Ectodermal cell (in vitro differentiated cells): Measurements from ENCODE around the gene MMP13. TPM values are rescaled to one million over a fixed set of nuclear protein-coding genes. Genes with fewer than 3 reads are reported as not detected.
"Not testable (repeated sequence)": the region's sequence is repeated elsewhere in the genome, so short reads cannot be mapped to it uniquely, and the experiment has no call there.

Source experiments
- H3K27ac ChIP-seq: 2 replicates; pipeline ENCODE4 v1.7.0; 2013; ENCODE audit warnings: mild to moderate bottlenecking, low read depth, low read length; ENCODE audit not compliant: insufficient read depth, poor library complexity, severe bottlenecking
- H3K27me3 ChIP-seq: 2 replicates; pipeline ENCODE4 v1.7.0; 2013; ENCODE audit warnings: mild to moderate bottlenecking, low read length; ENCODE audit not compliant: insufficient read depth, control insufficient read depth, poor library complexity, severe bottlenecking
- H3K36me3 ChIP-seq: one replicate; pipeline ENCODE4 v1.7.0; 2013; ENCODE audit warnings: low read length; ENCODE audit not compliant: control insufficient read depth, insufficient read depth
- H3K4me1 ChIP-seq: one replicate; pipeline ENCODE4 v1.7.0; 2013; ENCODE audit warnings: low read length; ENCODE audit not compliant: control insufficient read depth, insufficient read depth
- H3K4me3 ChIP-seq: 2 replicates; pipeline ENCODE4 v1.7.0; 2013; ENCODE audit warnings: low read depth, low read length, control low read depth; ENCODE audit not compliant: insufficient read depth
- H3K9me3 ChIP-seq: 2 replicates; pipeline ENCODE4 v1.7.0; 2013; ENCODE audit warnings: mild to moderate bottlenecking, low read length, moderate library complexity; ENCODE audit not compliant: control insufficient read depth
- WGBS, 2 experiments: methylation state at CpG; one replicate each; pipeline ENCODE4 v1.1.7; 2013; ENCODE audit warnings: missing lambda C conversion rate in 2 of 2; 5-methylcytosine and 5-hydroxymethylcytosine counted together
- polyA plus RNA-seq, 4 experiments: library from polyadenylated mRNA; stranded (reverse); fragments of 50-300 nt; gene quantifications; one replicate each; pipeline ENCODE4 v1.2.3, GENCODE V29; 2013

The MMP13 gene
- polyA plus RNA-seq (2013, experiment 1 of 4) = not detected
- not detected for polyA plus RNA-seq (2013, experiment 2 of 4)
- not detected for polyA plus RNA-seq (2013, experiment 3 of 4)
- not detected for polyA plus RNA-seq (2013, experiment 4 of 4)

DNA sequence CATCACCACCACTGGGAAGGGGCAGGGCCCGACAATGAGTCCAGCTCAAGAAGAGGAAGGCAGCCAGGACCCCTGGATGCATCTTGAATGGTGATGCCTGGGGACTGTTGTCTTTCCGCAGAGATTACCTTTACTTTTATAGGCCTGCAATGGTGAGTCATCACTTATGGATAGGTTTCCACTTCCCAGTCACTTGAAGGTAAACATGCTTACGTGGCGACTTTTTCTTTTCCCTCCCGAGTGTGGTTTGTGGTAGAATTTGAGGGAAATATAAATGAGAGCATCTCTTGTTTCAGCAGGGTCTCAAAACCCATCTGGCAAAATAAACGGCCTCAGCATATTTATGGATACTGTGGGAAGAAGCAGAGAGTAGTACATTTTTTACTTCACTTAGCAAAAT lies at the start of gene MMP13:
Gene MMP13, minus strand, starts transcription at position 109 of the 400 bp plus-strand sequence. Its CDS starts 27 bp downstream, at position 82.
- H3K27me3 ChIP-seq = no peaks in the 10 kb centered on the region
- WGBS, 2 experiments = 90 to 96% methylated on average over 4 to 6 of the region's 6 CpGs
- no peaks in the 10 kb centered on the region for H3K4me1 ChIP-seq
- no peaks in the 10 kb centered on the region for H3K36me3 ChIP-seq
- no peaks in the 10 kb centered on the region for H3K9me3 ChIP-seq
- no peak within 1 kb of the TSS for H3K27ac ChIP-seq
- no peak within 1 kb of the TSS for H3K4me3 ChIP-seq

DNA sequence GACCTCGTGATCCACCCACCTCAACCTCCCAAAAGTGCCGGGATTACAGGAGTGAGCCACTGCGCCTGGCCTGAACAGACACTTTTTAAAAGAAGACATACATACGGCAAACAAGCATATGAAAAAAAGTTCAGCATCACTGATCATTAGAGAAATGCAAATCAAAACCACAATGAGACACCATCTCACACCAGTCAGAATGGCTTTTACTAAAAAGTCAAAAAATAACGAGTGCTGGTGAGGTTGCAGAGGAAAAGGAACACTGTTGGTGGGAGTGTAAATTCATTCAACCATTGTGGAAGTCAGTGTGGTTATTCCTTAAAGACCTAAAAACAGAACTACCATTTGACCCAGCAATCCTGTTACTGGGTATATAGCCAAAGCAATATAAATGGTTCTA lies 48.7 kb upstream of the MMP13 start:
- 92% methylated on average over 5 of the region's 5 CpGs for WGBS, 2 experiments
- not testable (repeated sequence) for H3K4me3 ChIP-seq, H3K27ac ChIP-seq, H3K36me3 ChIP-seq, H3K27me3 ChIP-seq, H3K4me1 ChIP-seq, H3K9me3 ChIP-seq

DNA sequence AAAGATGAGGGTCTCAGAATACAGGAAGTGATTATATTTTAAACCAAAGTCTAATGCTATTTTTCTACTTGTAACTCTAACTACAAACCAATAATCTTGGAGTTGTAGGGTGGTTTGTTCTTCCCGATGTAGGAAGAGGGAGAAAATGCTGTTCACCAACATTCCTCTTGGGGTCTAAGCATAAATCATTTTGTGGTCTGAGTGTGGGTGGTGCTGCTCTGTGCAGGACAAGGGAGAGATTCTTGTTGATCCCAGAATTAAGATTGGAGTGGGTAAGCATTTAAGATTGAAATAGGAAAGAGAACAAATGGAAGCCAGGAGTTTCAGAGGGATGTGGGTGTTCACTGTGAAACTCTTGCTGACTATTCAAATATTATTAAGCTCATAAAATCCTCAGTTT lies 38.6 kb upstream of the MMP13 start:
- Histone ChIP-seq H3K4me1 (no peaks in the 10 kb centered on the region), H3K9me3 (no peaks in the 10 kb centered on the region), H3K4me3 (no peak overlapping the region), H3K36me3 (no peaks in the 10 kb centered on the region), H3K27ac (no peak overlapping the region), H3K27me3 (no peaks in the 10 kb centered on the region)
- WGBS, 2 experiments = 86 to 100% methylated on average over 1 of the region's 1 CpG

DNA sequence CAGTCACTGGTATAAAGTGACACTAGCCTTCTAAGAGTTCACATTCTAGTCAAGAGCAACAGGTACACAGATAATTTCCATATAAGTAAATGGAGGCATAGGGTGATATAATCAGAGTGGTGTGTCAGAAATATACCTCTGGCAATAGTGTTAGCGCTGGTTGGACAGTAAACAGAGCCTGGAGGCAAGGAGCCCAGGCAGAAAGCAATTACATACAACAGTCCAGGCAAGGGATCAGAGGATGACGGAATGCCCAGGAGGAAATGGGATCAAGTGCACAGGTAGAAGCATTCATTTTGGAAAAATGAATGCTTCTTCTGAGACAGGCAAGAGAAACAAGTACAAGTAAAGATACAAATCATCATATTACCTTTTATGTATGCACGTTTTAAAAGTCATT lies 36.2 kb upstream of the MMP13 start:
- Histone ChIP-seq H3K27me3 (no peaks in the 10 kb centered on the region), H3K36me3 (no peaks in the 10 kb centered on the region), H3K27ac (no peak overlapping the region), H3K9me3 (no peaks in the 10 kb centered on the region), H3K4me3 (no peak overlapping the region), H3K4me1 (no peaks in the 10 kb centered on the region)
- WGBS, 2 experiments = 92 to 94% methylated on average over 2 of the region's 3 CpGs

DNA sequence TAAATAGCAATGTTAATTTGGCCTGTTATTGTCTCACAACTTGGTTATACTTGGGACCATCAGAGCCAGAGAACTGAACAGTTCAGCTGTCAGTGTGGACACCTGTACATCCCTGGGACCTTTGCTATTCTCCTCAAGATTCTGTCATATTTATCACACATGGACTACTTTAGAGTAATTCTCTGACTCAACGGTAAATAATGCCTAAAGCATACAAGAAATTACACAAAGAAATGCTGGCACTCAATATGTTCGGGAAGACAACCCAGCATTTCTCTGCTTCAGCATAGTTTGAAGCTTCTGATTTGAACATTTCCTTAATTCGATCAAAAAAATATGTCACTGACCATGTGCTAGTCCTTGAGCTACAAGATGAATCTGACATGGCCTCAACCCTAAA lies 34.6 kb upstream of the MMP13 start:
- 95% methylated on average over 3 of the region's 3 CpGs for WGBS, 2 experiments
- Histone ChIP-seq H3K9me3 (no peaks in the 10 kb centered on the region), H3K27ac (no peak overlapping the region), H3K27me3 (no peaks in the 10 kb centered on the region), H3K4me1 (no peaks in the 10 kb centered on the region), H3K4me3 (no peak overlapping the region), H3K36me3 (no peaks in the 10 kb centered on the region)

DNA sequence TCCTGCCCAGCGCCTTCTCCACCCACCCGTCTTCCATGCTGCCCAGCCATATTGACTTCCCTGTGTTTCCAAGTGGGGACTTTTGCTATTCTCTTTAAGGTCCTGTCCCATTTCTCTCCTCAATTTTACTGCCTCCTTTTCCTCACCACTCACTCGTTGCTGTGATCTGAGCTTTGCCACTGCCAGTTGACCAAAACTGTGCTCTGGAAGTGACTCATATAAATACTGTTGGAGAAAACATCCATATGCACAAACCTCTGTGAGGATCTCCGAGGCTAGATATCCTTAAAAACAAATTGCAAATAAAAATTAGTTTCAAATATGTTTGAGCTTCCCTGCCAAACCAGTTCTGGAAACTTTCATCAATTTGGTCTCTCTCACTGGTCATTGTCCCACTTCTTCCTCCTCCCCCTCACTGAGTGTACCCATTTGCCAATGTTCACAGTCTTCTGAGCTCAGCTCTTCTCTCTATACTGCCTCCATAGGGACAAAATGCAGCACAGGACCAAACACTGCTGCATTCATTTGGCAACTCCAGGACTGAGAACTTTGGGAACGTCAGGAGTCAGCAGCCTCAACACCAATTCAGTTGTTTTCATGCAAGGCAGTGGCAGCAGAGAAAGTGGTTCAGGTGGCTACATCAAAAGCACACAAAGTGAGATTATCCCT lies 34.0 kb upstream of the MMP13 start:
- 80 to 82% methylated on average over 5 of the region's 5 CpGs for WGBS, 2 experiments
- H3K27ac ChIP-seq = no peak overlapping the region
- no peak overlapping the region for H3K4me3 ChIP-seq
- H3K36me3 ChIP-seq = no peaks in the 10 kb centered on the region
- H3K4me1 ChIP-seq = no peaks in the 10 kb centered on the region
- H3K27me3 ChIP-seq = no peaks in the 10 kb centered on the region
- no peaks in the 10 kb centered on the region for H3K9me3 ChIP-seq

DNA sequence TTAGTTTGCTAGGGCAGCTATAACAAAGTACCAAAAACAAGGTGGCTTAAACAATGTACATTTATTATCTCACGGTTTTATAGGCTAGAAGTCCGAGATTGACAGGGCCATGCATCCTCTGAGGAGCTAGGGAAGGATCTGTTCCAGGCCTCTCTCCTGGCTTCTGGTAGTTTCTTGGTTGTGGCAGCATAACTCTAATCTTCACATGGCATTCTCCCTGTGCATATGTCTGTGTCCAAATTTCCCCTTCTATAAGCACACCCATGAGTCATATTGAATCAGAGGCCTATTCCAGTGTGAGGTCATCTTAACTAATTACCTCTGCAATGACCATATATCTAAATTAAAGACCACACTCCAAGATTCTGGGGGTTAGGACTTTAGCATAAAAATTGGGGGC lies 31.3 kb upstream of the MMP13 start:
- H3K27ac ChIP-seq = no peak overlapping the region
- H3K4me3 ChIP-seq = no peak overlapping the region
- 91 to 100% methylated on average over 2 of the region's 2 CpGs for WGBS, 2 experiments
- no peaks in the 10 kb centered on the region for H3K4me1 ChIP-seq
- H3K27me3 ChIP-seq = no peaks in the 10 kb centered on the region
- H3K36me3 ChIP-seq = no peaks in the 10 kb centered on the region
- no peaks in the 10 kb centered on the region for H3K9me3 ChIP-seq

DNA sequence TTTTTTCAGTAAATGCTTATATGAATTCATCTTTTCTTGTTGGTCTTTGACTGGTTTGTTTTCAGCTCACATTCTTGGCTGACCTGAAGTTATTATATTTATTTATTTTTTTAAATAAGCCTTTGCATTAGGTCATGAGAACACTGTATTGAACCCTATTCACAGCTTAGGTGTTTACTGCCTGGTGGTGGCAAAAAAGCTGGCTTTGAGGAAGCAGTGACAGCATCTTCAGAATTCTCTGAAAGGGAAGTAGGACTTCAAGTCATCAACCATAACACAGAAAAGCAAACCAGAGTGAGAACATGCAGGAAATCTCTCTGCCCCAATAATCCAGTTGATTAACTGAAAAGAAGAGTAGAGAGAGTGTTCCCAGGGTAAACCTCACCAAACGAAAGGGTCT lies 30.3 kb upstream of the MMP13 start:
- Histone ChIP-seq H3K4me1 (no peaks in the 10 kb centered on the region), H3K36me3 (no peaks in the 10 kb centered on the region), H3K9me3 (no peaks in the 10 kb centered on the region), H3K4me3 (no peak overlapping the region), H3K27ac (no peak overlapping the region), H3K27me3 (no peaks in the 10 kb centered on the region)
- 94 to 100% methylated on average over 1 of the region's 1 CpG for WGBS, 2 experiments

DNA sequence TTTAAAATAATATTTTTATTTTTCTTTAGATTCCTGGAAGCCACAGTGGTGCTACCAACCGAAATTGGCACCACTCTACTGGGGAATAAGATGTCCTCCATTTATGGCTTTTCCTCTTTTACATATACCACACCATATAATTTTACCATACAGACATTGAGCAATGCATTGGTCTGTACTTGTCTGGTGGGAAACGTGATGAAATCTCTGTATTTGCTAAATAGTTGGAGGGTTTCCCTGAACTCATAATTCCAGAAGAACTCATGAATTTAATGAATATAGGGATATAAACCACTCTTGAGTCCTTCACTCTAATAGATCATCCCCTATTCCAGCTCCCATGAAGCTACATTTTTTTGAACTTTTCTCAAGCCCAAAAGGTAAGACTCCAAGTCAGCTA lies 28.0 kb upstream of the MMP13 start:
- Histone ChIP-seq H3K27me3 (no peaks in the 10 kb centered on the region), H3K4me3 (no peak overlapping the region), H3K36me3 (no peaks in the 10 kb centered on the region), H3K27ac (no peak overlapping the region), H3K9me3 (no peaks in the 10 kb centered on the region), H3K4me1 (no peaks in the 10 kb centered on the region)
- 75 to 84% methylated on average over 1 to 2 of the region's 2 CpGs for WGBS, 2 experiments

DNA sequence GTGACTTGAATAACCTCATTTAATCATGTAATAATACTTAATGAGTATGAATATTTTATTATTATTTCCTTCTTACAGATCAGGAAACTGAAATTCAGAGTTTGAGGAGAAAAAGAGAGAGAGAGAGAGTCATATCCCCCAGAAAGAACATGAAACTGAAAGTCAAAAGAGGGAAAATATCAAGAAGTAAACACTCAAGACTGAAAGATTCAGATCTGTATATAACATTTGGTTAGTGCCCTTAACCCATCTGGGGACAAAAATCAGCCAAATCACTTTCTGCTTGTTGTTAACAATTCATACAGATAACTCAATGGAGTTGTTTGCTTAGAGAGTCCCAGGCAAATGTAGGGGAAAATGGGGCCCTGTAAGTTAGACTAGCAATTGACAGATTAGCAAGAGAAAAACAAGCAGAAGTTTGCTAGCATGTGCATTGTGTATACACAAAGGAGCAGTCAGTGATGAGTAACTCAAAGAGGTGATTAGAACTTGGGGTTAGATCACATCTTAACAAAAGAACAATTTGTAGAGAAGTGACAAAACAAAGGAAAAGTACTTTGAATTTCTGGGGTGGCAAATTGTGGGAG lies 25.9 kb upstream of the MMP13 start:
- Histone ChIP-seq H3K4me1 (no peaks in the 10 kb centered on the region), H3K27ac (no peak overlapping the region), H3K27me3 (no peaks in the 10 kb centered on the region), H3K4me3 (no peak overlapping the region), H3K36me3 (no peaks in the 10 kb centered on the region), H3K9me3 (no peaks in the 10 kb centered on the region)
